Tibial nerve (tissue), 4 donors: ENCODE results near the gene FSIP2.

ENCODE experiments used
- EP300 ChIP-seq, 2 donors: sonication (generic); formaldehyde crosslinking; IDR thresholded peaks; one replicate each; pipeline ENCODE4 v1.6.1; 2017; ENCODE audit warnings: antibody characterized with exemption in 2 of 2, mild to moderate bottlenecking in 1 of 2
- POLR2A ChIP-seq, 2 donors: fragments of 450-650 bp; IDR thresholded peaks; one replicate each; pipeline ENCODE4 v1.6.1; 2017; ENCODE audit warnings: antibody characterized with exemption in 2 of 2, mild to moderate bottlenecking in 2 of 2, moderate library complexity in 2 of 2
- TF ChIP-seq, protein P1 (sequence below), 5 experiments: fragments of 200-600 bp in 3 of 5; fragments of 450-650 bp in 2 of 5; sonication (generic) in 3 of 5; IDR thresholded peaks; one replicate each; pipeline ENCODE4 v1.5.1; 2016 to 2019; ENCODE audit warnings: antibody characterized with exemption in 5 of 5, mild to moderate bottlenecking in 3 of 5, moderate library complexity in 2 of 5

DNA sequence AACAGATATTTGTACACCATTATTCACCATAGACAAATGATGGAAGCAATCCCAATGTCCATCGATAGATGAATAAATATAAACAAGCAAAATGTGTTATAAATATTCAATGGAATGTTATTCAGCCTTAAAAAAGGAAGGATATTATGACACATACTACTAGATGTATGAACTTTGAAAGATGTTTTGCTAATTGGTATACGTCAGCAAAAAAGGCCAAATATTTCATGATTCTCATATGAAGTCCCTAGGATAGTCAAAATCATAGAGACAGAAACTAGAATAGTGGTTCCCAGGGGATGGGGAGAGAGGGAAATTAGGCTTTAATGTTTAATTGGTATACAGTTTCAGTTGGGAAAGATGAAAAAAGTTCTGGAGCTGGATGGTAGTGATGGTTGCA lies 85.2 kb downstream of the FSIP2 start:
- TF ChIP-seq EP300 (IDR thresholded peaks at IDR 0.05) (no peak), POLR2A (IDR thresholded peaks at IDR 0.05) (no peak)
- TF ChIP-seq, protein P1, sequence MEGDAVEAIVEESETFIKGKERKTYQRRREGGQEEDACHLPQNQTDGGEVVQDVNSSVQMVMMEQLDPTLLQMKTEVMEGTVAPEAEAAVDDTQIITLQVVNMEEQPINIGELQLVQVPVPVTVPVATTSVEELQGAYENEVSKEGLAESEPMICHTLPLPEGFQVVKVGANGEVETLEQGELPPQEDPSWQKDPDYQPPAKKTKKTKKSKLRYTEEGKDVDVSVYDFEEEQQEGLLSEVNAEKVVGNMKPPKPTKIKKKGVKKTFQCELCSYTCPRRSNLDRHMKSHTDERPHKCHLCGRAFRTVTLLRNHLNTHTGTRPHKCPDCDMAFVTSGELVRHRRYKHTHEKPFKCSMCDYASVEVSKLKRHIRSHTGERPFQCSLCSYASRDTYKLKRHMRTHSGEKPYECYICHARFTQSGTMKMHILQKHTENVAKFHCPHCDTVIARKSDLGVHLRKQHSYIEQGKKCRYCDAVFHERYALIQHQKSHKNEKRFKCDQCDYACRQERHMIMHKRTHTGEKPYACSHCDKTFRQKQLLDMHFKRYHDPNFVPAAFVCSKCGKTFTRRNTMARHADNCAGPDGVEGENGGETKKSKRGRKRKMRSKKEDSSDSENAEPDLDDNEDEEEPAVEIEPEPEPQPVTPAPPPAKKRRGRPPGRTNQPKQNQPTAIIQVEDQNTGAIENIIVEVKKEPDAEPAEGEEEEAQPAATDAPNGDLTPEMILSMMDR (IDR thresholded peaks at IDR 0.05), result no peak
